Cerebellar cortex (tissue), 1 donor: ENCODE data around the gene MAMSTR.

Experiments used
- DNase-seq: peaks from one replicate; pipeline ENCODE4 v3.0.0-alpha.2; 2015; ENCODE audit warnings: low spot score

The MAMSTR gene

DNA sequence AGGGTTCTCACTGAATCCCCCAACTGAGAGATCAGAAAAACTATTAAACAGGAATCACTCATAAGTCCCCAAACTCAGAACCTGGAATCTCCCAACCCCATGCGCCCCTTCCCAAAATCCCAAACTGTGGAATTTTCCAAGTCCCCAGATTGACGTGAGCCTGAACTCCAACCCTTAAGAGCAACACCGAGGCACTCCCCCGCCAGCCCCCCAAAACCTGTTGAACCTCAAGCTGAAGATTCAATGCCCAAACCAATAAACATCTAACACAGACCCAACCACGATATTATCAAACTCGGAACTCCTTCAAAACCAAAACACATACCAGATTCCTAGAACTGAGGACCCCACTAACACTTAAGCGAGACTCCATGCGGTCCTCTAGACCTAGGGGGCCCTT, 26.6 kb upstream of the MAMSTR start:
- no peak for DNase-seq

DNA sequence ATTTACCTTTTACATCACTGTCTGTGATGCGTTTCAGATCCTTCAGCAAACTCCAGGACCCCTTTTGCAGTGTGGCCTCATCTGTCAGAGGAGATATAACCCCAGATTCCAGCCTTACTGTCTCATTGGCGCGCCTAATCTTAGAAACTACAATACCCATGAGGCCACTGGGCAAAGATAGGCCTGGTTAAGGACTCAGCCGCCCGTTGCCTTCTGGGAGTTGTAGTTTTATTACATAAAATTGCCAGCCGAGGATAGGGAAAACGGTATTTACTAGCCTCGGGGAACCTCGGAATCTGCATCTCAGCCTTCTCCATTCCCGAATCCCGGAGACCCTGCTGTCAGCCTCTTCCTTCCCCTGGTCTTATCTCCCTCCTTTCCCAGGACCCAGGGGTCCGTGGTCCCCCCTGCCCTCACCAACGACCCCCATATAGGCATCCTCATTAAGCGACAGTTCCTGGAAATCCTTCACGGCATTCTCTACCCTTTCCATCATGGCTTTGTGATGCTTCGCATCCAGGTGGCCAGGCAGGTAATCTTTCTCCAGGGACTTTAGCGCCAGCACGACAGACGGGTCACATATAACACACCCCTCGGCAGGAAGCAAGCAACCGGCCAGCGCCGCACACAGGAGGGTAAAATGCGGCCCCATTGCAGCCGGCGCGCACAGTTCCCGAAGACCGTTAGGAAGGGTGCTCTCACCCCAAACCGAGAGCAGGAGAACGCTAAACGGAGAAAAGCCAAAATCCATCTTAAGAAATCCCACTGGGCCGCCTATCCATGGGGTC, 25.9 kb upstream of the MAMSTR start:
- peak; percentile 95 for DNase-seq

DNA sequence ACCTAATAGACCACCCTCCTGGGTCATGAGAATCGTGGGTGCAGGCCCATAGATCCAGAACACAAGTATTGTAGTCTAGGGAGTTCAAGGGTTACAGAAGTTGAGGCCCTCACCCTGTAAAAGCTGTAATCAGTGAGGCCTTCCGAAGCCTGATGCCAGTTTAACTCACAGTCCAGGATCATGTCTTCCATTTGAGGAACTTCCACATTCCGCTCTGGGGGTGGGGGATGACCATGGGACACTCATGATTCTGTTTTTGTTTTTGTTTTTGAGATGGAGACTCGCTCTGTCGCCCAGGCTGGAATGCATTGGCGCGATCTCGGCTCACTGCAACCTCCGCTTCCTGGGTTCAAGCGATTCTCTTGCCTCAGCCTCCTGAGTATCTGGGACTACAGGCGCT, 22.6 kb upstream of the MAMSTR start:
- no peak for DNase-seq

DNA sequence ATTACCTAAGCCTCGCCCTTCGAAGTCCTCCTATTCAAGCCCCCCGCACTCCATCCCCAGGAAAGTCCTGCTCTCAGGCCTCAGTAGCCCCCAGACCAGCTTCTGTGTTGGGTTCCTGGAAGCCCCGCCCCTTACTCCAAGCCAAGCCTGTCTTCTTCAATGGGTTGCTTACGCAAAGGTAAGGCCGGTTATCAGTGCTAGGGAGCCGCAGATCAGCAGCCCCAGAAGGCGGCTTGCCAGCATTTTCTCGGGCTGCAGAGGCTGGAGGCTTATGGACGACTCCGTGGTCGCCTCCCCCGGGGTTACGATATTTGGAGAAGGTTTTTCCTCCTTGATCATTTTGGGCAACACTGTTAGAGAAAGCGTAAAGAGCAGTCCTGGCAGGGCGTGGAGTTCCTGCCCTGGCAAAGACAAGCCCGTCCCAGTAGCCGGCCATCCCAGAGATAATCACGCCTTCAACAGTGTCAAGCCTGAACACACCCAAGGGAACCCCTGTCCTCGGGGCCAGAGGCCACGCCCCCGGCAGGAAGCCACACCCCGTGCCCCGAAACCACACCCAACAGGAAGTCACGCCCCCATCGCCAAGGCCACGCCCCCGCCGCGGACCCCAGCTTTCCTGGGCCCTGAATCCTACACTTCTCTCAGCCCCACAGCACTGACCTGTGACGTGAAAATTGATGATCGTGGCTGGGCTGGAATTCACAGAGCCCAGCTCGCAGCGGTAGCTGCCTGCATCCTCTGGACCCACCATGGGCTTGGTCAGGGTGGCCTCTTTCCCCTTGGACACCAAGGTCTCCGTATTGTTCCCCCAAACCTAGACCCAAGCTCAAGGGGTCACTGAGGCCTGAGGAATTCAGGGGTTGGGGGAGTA, 21.8 kb upstream of the MAMSTR start:
- DNase-seq: peak; percentile 60

DNA sequence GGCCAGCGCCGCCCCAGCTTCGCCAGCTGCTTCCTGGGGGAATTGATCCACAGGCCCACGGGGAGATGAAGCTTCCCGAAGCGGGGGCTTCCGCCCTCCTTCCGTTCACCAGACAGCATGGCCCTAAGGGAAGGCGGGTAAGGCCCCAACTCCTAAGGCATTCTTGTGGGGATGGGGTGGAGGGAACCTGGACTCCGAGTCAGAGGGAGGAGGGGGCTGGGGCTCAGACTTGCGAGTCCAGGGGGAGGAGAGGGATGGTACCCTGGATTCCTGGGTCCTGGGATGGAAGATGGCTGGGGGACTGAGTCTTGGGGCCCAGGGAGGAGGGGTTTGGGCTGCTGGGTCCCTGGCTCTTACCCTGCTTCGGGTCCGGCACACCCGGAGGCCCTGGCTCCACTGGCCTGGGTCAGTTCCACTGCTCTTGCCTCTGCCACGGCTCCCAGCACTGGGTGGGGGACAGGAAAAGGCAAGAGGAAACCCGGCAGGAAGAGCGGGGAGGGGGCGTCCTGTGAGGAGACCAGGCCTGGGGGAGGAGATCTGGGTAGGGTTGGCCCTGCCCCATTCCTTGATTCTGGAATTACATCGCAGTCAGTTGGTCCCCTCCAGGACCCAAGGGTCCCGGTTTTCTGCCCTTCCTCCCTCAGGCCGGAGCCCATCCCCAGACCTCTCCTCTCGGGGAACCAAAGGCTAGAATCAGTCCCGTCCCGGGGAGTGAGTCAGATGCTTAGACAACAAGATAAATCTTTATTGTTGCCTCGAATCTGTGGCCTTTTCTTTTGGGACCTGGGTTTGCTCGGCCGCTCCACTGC, 20.8 kb upstream of the MAMSTR start, which contains the start of gene RASIP1:
TSS of gene RASIP1 (minus strand) at position 447 of the 809 bp plus-strand sequence. CDS start at position 119, 328 bp downstream.
- DNase-seq: peak; percentile 20

DNA sequence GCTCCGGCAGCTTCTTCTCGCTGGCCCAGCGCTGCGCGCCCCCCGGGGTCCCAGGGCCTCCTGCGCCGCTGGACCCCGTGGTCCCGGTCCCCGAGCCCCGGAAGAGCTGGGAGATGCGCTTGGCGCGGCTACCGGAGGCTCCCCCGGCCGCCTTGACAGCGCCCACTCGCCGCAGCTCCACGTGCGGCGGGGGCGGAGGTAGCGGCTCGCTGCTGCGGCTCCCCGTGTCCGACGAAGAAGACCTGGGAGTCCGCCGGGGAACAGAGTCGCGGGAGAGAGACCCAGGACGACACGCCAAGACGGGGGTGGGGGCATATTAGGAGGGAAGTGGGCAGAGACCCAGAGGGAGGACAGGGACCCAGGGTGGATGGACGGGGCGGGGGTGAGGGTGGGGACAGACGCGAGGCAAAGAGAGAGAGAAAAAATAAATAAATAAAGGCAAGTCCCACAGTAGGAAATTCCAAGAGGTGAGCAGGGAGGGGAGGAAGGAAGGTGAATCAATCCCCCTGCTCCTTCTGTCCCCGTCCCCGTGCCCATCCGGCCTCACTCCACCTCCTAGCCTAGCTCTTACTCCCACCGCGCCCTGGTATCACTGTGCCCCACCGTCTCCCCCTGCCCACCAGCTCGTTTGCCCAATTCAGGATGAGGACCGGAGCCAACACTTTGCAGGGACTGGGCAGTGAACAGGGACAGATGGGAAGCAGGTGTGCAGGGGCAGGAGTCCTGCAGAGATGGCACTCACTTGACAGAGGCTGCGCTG, 20.1 kb upstream of the MAMSTR start:
- peak; percentile 55 for DNase-seq

DNA sequence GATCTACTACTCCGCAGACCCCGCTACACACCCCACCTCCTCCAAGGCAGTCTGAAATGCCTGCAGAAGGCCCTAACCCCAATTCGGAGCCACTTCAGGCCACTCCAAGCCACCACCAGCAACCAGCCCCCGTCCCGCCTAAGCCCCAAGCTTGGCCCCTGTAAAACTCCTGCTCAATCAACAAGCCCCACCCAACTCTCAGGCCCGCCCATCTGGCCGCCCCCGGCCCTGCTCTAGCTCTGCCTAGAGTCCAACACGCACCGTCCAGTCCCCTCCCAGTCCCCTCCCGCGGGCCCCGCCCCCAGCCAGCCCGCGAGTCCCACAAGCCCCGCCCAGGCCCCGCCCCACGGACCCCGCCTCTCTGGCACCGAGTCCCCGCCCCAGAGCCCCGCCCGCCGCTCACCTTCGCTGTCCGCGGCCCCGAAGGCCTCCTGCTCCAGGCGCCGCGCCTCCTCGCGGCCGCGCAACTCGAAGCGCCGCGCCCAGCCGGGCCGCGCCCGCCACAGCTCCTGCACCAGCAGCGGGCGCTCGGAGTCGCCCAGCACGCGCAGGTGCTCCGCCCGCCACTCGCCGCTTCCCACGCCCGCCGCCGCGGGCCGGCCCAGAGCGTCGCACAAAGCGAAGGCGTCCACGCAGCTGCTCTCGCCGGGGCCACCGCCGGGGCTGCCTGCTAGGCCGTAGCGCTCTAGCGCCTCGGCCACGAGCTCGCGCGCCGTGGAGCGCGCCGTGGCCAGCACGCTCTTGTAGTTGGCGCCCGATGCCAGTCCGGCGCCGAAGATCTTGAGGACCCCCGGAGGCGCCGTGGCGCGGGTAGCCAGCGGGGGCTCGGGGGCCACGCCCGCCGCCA, 19.3 kb upstream of the MAMSTR start:
- DNase-seq: peak; percentile 93

DNA sequence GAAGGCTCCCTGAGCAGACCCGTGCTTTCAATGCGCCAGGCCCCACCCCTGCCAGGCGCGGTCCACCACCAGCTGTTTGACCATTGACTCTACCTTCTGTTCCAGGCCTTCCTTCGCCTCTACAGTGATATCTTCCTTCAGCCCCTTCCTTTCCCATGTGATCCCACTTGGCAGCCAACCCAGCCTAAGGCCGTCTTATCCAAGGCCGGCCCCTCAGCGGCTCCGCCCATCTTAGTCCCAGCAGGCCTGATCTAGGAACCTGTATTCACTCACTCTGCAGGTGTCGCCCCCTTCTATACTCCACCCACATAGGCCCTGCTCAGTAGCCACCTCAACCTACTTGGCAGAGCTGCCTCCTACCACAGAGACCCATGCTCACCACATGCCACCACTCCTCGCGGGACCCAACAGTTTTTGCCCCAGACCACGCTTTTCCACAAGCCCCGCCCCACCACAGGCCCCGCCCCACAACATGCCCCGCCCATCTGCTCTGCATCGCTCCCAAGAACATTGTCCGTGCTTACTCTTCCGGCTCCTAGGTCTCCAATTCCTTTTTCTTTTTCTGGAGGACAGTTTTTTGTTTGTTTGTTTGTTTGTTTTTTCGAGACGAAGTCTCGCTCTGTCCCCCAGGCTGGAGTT, 18.0 kb upstream of the MAMSTR start:
- DNase-seq: peak; percentile 60

DNA sequence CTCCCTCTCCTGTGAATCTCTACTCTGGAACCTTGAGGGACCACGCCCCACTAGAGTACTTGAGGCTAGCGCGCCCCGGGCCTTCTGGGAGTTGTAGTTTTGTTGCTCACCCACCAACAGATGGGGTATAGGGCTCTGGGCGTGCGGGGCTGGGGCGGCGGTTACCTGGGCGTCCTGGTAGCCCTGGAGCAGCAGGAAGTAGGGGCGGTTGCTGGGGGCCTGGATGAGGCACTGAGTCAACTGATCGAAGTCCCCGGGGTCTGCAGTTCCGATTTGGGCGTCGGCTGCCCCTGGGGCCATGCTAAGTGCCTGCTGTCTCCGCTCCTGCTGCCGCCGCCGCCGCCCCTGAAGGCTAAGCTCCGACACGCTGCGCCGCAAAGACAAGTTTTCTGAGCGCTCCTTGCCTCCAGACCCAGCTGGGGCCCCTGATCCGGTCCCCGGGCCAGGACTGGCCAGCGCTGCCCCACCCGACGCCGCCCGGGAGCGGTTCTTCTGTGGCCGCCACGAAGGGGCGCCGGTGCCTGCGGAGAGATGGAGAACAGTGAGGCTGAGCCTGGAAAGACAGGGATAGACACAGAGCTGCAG, 15.6 kb upstream of the MAMSTR start:
- peak; percentile 65 for DNase-seq

DNA sequence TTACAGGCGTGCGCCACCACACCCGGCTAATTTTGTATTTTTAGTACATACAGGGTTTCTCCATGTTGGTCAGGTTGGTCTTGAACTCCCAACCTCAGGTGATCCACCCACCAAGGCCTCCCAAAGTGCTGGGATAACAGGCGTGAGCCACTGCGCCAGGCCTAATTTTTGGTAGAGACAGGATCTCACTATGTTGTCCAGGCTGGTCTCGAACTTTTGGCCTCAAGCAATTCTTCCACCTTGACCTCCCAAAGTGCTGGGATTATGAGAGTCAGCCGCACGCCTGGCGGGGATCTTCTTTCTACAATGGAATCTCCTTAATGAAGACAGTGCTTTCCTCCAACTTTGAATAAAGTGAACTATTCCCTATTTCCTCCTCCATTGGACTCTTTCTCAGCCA, 15.1 kb upstream of the MAMSTR start:
- DNase-seq: no peak

DNA sequence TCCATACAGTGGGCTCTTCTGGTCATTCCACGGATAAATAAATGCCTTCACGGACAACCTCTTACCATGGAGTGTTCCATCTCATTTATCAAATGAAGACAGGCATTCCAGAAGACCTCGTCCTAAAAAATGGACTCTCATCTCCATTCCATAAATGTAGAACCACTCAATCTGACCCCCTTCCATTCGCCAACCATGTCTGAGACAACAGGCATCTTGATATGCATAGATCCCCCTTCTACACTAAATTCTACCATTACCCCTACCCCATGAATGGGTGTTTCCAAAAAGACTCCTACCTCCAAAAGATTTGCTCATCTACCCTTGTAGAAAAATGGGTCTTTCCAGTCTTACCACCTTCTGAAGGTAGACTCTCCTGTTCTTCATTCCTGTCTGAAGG, 11.9 kb upstream of the MAMSTR start:
- no peak for DNase-seq

DNA sequence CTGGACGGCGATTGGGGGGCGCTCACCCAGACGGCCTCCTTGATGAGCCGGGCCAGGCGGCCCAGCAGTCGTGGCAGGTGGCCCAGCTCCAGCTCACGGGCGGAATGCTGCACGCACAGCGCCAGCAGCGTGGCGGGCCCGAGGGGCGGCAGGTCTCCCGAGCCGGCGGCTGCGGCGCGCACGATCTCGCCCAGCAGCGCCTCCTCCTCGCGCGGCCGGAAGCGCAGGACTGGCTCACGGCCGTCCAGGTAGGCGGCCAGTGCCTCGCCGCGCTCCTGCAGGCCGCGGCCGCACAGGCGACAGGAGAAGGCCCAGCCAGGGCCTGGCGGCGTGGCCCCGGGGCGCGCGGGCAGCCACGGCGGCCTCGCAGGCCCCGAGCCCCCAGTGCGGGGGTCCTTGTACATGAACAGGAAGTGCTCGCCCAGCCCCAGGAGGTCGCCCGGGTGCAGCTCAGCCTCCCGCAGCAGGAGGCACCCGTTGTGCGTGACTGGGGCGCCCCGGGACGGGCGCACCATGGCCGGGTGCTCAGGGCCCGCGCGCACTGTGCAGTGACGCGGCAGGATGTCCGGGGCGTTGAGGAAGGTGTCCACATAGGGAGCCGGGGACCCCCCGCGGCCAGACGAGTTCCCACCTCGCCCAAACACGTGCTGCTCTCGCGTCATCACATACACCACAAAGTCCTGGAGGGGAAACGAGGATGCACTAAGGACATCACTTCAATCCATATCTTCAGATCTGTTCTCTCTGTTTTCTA, 9.6 kb upstream of the MAMSTR start:
- no peak for DNase-seq

DNA sequence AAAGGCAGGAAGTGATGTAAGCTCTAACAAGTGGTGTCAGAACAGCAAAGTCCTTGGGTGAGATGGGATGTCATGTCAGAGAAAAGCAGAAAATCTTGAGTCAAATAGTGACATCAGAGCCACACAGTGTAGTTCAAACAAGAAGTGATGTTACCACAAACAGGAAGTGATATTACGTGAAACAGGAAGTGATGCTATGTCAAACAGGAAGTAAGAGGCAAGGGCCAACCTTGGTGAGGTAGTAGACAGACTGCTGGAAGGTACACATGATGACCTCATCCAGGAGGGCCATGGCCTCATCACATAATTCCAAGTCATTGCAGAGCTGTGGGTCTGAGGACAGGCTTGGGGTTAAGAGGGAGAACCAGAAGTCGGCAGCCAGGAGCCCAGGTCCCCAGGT, 7.0 kb upstream of the MAMSTR start:
- DNase-seq: no peak

DNA sequence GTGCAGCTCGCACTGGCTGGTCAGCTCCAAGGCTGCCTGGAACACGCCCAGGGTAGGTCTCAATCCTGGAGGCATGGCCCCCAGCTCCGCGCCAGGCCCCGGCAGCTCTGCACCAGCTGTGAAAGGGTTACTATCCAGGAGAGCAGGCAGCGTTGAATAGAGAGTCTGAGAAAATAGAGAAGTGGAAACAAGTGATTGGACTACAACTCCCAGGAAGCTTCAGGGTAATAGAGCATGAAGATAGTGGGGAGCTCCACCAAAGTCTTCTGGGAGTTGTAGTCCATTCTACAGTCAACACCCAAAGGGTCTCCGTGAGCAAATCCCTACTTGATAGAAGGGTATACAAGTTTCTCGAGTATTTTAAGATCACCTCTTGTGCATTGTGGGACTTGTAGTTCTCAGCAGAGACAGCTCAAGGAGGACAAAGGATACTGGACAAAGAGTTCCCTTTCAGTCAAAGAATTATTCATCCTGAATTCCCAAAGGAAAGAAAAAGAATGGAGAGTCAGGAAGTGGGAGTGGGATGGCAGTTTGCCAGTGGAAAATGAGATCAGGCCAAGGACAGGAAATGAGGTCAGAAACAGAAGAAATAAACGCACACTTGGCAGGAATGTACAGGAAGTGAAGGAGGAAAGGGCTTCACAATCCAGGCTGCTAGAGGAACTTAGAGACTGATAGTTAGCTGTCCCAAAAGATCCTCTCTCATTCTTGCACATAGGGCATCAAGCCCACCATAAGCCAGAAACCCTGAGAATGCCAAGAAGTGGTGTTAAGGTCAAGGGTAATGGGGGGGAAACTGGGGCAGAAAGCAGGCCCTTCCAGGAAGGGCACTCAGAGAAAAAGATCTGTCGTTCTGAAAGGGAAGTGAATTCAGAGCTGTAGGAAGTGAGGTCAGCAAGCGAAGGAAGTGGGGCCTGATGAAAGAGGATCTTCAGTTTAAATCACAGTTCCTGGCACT, 5.5 kb upstream of the MAMSTR start:
- DNase-seq: peak; percentile 84

DNA sequence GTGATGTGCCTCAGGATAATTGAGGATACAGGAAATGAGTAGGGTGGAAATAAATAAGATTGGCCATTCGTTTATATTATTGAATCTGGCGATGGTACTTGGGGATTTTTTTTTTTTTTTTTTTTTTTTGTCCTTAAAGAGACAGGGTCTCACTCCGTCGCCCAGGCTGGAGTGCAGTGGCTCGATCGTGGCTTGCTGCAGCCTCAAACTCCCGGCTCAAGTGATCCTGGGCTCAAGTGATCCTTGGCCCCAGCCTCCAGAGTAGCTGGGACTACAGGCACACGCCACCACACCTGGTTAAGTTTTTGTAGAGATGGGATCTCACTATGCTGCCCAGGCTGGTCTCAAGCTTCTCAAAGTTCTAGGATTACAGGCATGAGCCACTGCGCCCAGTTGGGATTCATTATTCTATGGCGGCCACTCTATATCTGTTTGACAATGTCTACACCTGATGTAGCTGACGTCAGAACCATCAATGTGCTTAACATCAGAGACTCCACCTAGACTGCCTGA, 2.7 kb upstream of the MAMSTR start:
- no peak for DNase-seq

DNA sequence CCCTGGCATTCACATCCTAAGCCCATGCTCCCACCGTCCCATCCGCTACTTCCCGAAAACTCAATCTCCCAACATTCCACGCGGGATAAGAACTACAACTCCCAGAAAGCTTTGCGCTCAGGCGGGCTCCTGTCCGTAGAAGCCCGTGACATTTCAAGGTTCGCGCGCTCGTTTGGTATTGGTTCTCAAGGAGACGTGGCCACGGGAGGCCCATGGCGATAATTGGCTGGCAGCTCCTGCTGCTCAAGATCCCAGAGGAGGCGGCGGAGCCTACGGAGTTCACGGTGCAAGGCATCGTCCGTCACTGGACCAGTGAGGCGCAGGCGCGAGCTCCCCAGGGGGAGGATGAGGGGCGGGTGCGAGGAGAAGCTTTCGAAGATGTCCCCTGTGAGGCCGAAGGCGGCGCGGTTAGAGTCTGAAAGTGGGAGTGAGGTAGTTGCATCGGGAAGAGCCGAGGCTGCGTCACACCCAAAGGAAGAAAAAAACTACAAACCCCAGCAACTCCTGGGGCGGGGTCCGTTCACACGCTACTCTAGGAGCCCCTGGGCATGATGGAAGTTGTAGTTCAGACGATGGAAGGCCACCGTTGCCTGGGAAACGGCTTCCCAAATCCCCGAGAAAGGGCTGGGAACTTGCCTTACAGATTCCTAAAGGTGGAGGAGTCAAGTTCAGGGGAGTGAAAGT, 1.2 kb upstream of the MAMSTR start:
- DNase-seq: peak; percentile 100

DNA sequence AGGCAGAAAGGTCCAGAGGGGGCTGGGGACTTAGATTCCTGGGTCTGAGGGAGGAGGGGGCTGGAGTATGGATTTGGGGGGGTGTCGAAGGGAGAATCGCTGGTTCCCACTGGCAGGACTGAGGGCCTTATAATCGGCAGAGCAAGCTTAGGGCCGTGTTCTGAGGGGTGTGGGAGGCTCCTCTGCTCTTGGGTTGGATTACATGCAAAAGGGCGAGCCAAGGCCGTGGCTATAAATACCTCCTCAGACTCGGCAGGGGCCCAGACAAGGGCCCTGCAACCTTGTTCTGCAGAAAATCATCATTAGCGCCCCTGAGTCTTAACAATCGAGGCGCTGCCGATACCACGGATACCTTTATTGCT, 707 bp upstream of the MAMSTR start:
- no peak for DNase-seq
